SK-N-SH treated with all-trans-retinoic acid at 6 μM for 48 hours (cell line): ENCODE results near the gene PREB.

ENCODE experiments used
- ATAC-seq: fragments of 200-7000 bp; cut with Tn5 transposase; 3 replicates; pipeline ENCODE4 v1.9.1; 2020; ENCODE audit warnings: mild to moderate bottlenecking, moderate library complexity
- ARNTL ChIP-seq: fragments of 450-650 bp; formaldehyde crosslinking; IDR thresholded peaks from 2 replicates; pipeline ENCODE4 v1.5.0; 2020; ENCODE audit warnings: low read depth, mild to moderate bottlenecking, moderate library complexity, borderline replicate concordance
- BACH2 ChIP-seq: fragments of 250-450 bp; sonication (Bioruptor Pico); IDR thresholded peaks from 2 replicates; pipeline ENCODE4 v1.9.0; 2021; ENCODE audit warnings: mild to moderate bottlenecking, borderline replicate concordance
- CREB5 ChIP-seq: fragments of 250-450 bp; sonication (Bioruptor Pico); IDR thresholded peaks from 2 replicates; pipeline ENCODE4 v1.5.1; 2020; ENCODE audit warnings: low read depth, mild to moderate bottlenecking, moderate library complexity
- CSDC2 ChIP-seq: fragments of 250-450 bp; sonication (Bioruptor Pico); IDR thresholded peaks from 2 replicates; pipeline ENCODE4 v1.5.0; 2020; ENCODE audit warnings: mild to moderate bottlenecking, moderate library complexity
- CSRNP3 ChIP-seq: fragments of 250-450 bp; sonication (Bioruptor Pico); IDR thresholded peaks from 2 replicates; pipeline ENCODE4 v1.5.1; 2021; ENCODE audit warnings: mild to moderate bottlenecking, moderate library complexity
- GLIS3 ChIP-seq: fragments of 250-450 bp; sonication (Bioruptor Pico); IDR thresholded peaks from 2 replicates; pipeline ENCODE4 v1.5.0; 2020; ENCODE audit warnings: mild to moderate bottlenecking, moderate library complexity
- ISL1 ChIP-seq: fragments of 250-450 bp; sonication (Bioruptor Pico); IDR thresholded peaks from 2 replicates; pipeline ENCODE4 v2.1.2; 2022; ENCODE audit warnings: mild to moderate bottlenecking, moderate library complexity
- OSR1 ChIP-seq: fragments of 250-450 bp; sonication (Bioruptor Pico); IDR thresholded peaks from 2 replicates; pipeline ENCODE4 v1.8.0; 2022; ENCODE audit warnings: moderate library complexity, mild to moderate bottlenecking, inconsistent platforms
- PATZ1 ChIP-seq: fragments of 250-450 bp; sonication (Bioruptor Pico); IDR thresholded peaks from 2 replicates; pipeline ENCODE4 v1.8.0; 2020; ENCODE audit warnings: mild to moderate bottlenecking, moderate library complexity, borderline replicate concordance
- POU6F1 ChIP-seq: fragments of 250-450 bp; sonication (Bioruptor Pico); IDR thresholded peaks from 2 replicates; pipeline ENCODE4 v1.8.0; 2021; ENCODE audit warnings: low read depth, mild to moderate bottlenecking, moderate library complexity, borderline replicate concordance
- RARB ChIP-seq: fragments of 250-450 bp; sonication (Bioruptor Pico); IDR thresholded peaks from 2 replicates; pipeline ENCODE4 v1.8.0; 2021; ENCODE audit warnings: mild to moderate bottlenecking, moderate library complexity
- TCF4 ChIP-seq: fragments of 250-450 bp; sonication (Bioruptor Pico); IDR thresholded peaks from 2 replicates; pipeline ENCODE4 v1.8.0; 2021; ENCODE audit warnings: mild to moderate bottlenecking, moderate library complexity, borderline replicate concordance
- TSHZ2 ChIP-seq: fragments of 250-450 bp; sonication (Bioruptor Pico); IDR thresholded peaks from 2 replicates; pipeline ENCODE4 v1.5.0; 2020; ENCODE audit warnings: mild to moderate bottlenecking, moderate library complexity
- ZC3H10 ChIP-seq: fragments of 250-450 bp; sonication (Bioruptor Pico); IDR thresholded peaks from 2 replicates; pipeline ENCODE4 v1.5.1; 2021; ENCODE audit warnings: mild to moderate bottlenecking, moderate library complexity
- ZFP30 ChIP-seq: fragments of 450-650 bp; formaldehyde crosslinking; IDR thresholded peaks from 2 replicates; pipeline ENCODE4 v1.5.0; 2022; ENCODE audit warnings: mild to moderate bottlenecking, moderate library complexity
- ZNF565 ChIP-seq: fragments of 450-650 bp; formaldehyde crosslinking; conservative IDR thresholded peaks from 2 replicates; pipeline ENCODE4 v1.5.0; 2020; ENCODE audit warnings: low read depth, mild to moderate bottlenecking, moderate library complexity

Gene PREB

GRCh38 chr2:27171351-27171848 is 37.0 kb upstream of the PREB start:
- no peak for ATAC-seq
- no peak for TF ChIP-seq POU6F1 (CRISPR knock-in tag)
- no peak for TF ChIP-seq ZNF565 (CRISPR knock-in tag)
- TF ChIP-seq CSRNP3 (CRISPR knock-in tag), result no peak
- no peak for TF ChIP-seq TCF4

GRCh38 chr2:27170581-27171337 is 36.3 kb upstream of the PREB start:
- TF ChIP-seq OSR1 (CRISPR knock-in tag), result no peak
- TF ChIP-seq, all 23 proteins: peak for 0

GRCh38 chr2:27164960-27165763 is 30.7 kb upstream of the PREB start:
- TF ChIP-seq CREB5 (CRISPR knock-in tag), result no peak
- no peak for TF ChIP-seq BACH2 (CRISPR knock-in tag)
- TF ChIP-seq GLIS3 (CRISPR knock-in tag), result no peak
- TF ChIP-seq RARB (CRISPR knock-in tag), result no peak
- no peak for ATAC-seq

More at GRCh38 chr2:27170581-27171337, 36.3 kb upstream of the PREB start:
- ATAC-seq, result no peak; the same call in 2 of the 3 replicates

- no peak for ATAC-seq
- TF ChIP-seq ZFP30 (CRISPR knock-in tag), result no peak
- TF ChIP-seq CSDC2 (CRISPR knock-in tag), result no peak
- no peak for TF ChIP-seq OSR1 (CRISPR knock-in tag)
- no peak for TF ChIP-seq ARNTL (CRISPR knock-in tag)
- no peak for TF ChIP-seq POU6F1 (CRISPR knock-in tag)
- no peak for TF ChIP-seq CREB5 (CRISPR knock-in tag)
- no peak for TF ChIP-seq TSHZ2
- TF ChIP-seq GLIS3 (CRISPR knock-in tag), result no peak
- TF ChIP-seq PATZ1 (CRISPR knock-in tag), result no peak
- no peak for TF ChIP-seq ISL1 (CRISPR knock-in tag)
- TF ChIP-seq ZC3H10, result no peak
Observed at GRCh38 chr2:27162151-27163121, 28.0 kb upstream of the PREB start.
